Hepatocyte (in vitro differentiated cells): ENCODE data around the gene RGS6. TPM values are rescaled to one million over a fixed set of nuclear protein-coding genes. Genes with fewer than 3 reads are reported as not detected.

ENCODE experiments used
- DNase-seq: peaks from one replicate; pipeline ENCODE4 v3.0.0-alpha.2; 2016; ENCODE audit warnings: low spot score
- H2AFZ ChIP-seq: fragments of 200-600 bp; sonication (generic); 2 replicates; pipeline ENCODE4 v1.6.0; 2016; ENCODE audit warnings: antibody characterized with exemption, mild to moderate bottlenecking
- H3K27ac ChIP-seq: fragments of 200-600 bp; sonication (generic); 2 replicates; pipeline ENCODE4 v1.5.1; 2016; ENCODE audit warnings: mild to moderate bottlenecking
- H3K27me3 ChIP-seq: fragments of 200-600 bp; sonication (generic); 2 replicates; pipeline ENCODE4 v1.6.1; 2016
- H3K36me3 ChIP-seq: fragments of 200-600 bp; sonication (generic); replicated peaks from 2 replicates; pipeline ENCODE4 v1.5.1; 2016; ENCODE audit warnings: low read depth; ENCODE audit not compliant: insufficient read depth
- H3K4me1 ChIP-seq: fragments of 200-600 bp; sonication (generic); 2 replicates; pipeline ENCODE4 v1.5.1; 2016; ENCODE audit warnings: mild to moderate bottlenecking, moderate library complexity; ENCODE audit not compliant: insufficient read depth
- H3K4me2 ChIP-seq: fragments of 200-600 bp; sonication (generic); 2 replicates; pipeline ENCODE4 v1.6.0; 2016
- H3K4me3 ChIP-seq: fragments of 200-600 bp; sonication (generic); 2 replicates; pipeline ENCODE4 v1.5.1; 2016; ENCODE audit warnings: mild to moderate bottlenecking
- H3K79me2 ChIP-seq: fragments of 200-600 bp; sonication (generic); 2 replicates; pipeline ENCODE4 v1.6.0; 2017; ENCODE audit warnings: mild to moderate bottlenecking
- H3K9me2 ChIP-seq: fragments of 200-600 bp; sonication (generic); replicated peaks from 2 replicates; pipeline ENCODE4 v1.6.0; 2017; ENCODE audit warnings: mild to moderate bottlenecking; ENCODE audit not compliant: insufficient read depth
- H3K9me3 ChIP-seq: fragments of 200-600 bp; sonication (generic); 2 replicates; pipeline ENCODE4 v1.5.1; 2016; ENCODE audit warnings: low read depth, mild to moderate bottlenecking
- H4K20me1 ChIP-seq: fragments of 200-600 bp; sonication (generic); 2 replicates; pipeline ENCODE4 v1.6.0; 2016; ENCODE audit warnings: mild to moderate bottlenecking; ENCODE audit not compliant: insufficient read depth, poor library complexity, severe bottlenecking
- CTCF ChIP-seq: fragments of 200-600 bp; sonication (generic); IDR thresholded peaks from 2 replicates; pipeline ENCODE4 v1.5.1; 2016; ENCODE audit warnings: antibody characterized with exemption, mild to moderate bottlenecking; ENCODE audit not compliant: poor library complexity
- EZH2 ChIP-seq: fragments of 200-600 bp; sonication (generic); IDR thresholded peaks from 2 replicates; pipeline ENCODE4 v1.6.1; 2016; ENCODE audit warnings: antibody characterized with exemption, mild to moderate bottlenecking, borderline replicate concordance
- EZH2phosphoT487 ChIP-seq: fragments of 200-600 bp; sonication (generic); IDR thresholded peaks from one replicate; pipeline ENCODE4 v1.6.1; 2018; ENCODE audit warnings: antibody characterized with exemption, mild to moderate bottlenecking, low read depth, moderate library complexity; ENCODE audit not compliant: unreplicated experiment, severe bottlenecking
- WGBS: methylation state at CpG from one replicate; pipeline ENCODE4 v1.1.6; 2016; ENCODE audit warnings: low lambda C conversion rate; ENCODE audit errors: missing lambda C conversion rate; 5-methylcytosine and 5-hydroxymethylcytosine counted together
- polyA plus RNA-seq: library from polyadenylated mRNA; unstranded; fragments of >200 nt; fragmentation: Nextera tagmentation; extraction: Ambion mirVana; gene quantifications from 2 replicates; pipeline ENCODE4 v1.2.1, GENCODE V29; 2016
- total RNA-seq: library from RNA; depleted of rRNA; stranded (reverse); fragments of >200 nt; gene quantifications from 2 replicates; pipeline ENCODE4 v1.2.3, GENCODE V29; 2014

The RGS6 gene
- total and polyA plus RNA-seq, 2 experiments from 2014 or later, result 0.25 to 0.87 TPM

- H2AFZ ChIP-seq, result no peak overlapping the region
- no peak overlapping the region for H3K4me3 ChIP-seq
- H3K4me2 ChIP-seq, result no peak overlapping the region
- H4K20me1 ChIP-seq, result no peaks in the 10 kb centered on the region
- WGBS, result 90% methylated on average over 5 of the region's 5 CpGs
- no peaks in the 10 kb centered on the region for H3K9me3 ChIP-seq
- TF ChIP-seq EZH2 (no peak), CTCF (no peak), EZH2phosphoT487 (no peak)
- H3K79me2 ChIP-seq, result no peaks in the 10 kb centered on the region
- no peak overlapping the region for H3K27ac ChIP-seq
- no peaks in the 10 kb centered on the region for H3K36me3 ChIP-seq
- H3K9me2 ChIP-seq, result no peaks in the 10 kb centered on the region
- H3K4me1 ChIP-seq, result no peaks in the 10 kb centered on the region
- no peak for DNase-seq
- no peaks in the 10 kb centered on the region for H3K27me3 ChIP-seq
Measured at GRCh38 chr14:72499746-72500145, 567.5 kb downstream of the RGS6 start.

GRCh38 chr14:72500234-72500838, 568.1 kb downstream of the RGS6 start:
- H4K20me1 ChIP-seq, result no peaks in the 10 kb centered on the region
- H3K27me3 ChIP-seq, result no peaks in the 10 kb centered on the region
- no peak for TF ChIP-seq EZH2
- TF ChIP-seq EZH2phosphoT487, result no peak
- no peak for TF ChIP-seq CTCF
- no peak overlapping the region for H3K4me3 ChIP-seq
- H3K4me1 ChIP-seq, result no peaks in the 10 kb centered on the region
- 73% methylated on average over 4 of the region's 4 CpGs for WGBS
- no peak overlapping the region for H2AFZ ChIP-seq
- no peak overlapping the region for H3K27ac ChIP-seq
- no peaks in the 10 kb centered on the region for H3K9me3 ChIP-seq
- H3K4me2 ChIP-seq, result no peak overlapping the region
- no peak for DNase-seq
- H3K36me3 ChIP-seq, result no peaks in the 10 kb centered on the region
- H3K9me2 ChIP-seq, result no peaks in the 10 kb centered on the region
- no peaks in the 10 kb centered on the region for H3K79me2 ChIP-seq

- no peak overlapping the region for H2AFZ ChIP-seq
- no peak overlapping the region for H3K4me2 ChIP-seq
- DNase-seq, result no peak
- no peaks in the 10 kb centered on the region for H3K27me3 ChIP-seq
- no peaks in the 10 kb centered on the region for H3K9me3 ChIP-seq
- no peaks in the 10 kb centered on the region for H3K4me1 ChIP-seq
- 96% methylated on average over 5 of the region's 5 CpGs for WGBS
- H3K9me2 ChIP-seq, result no peaks in the 10 kb centered on the region
- no peaks in the 10 kb centered on the region for H4K20me1 ChIP-seq
- no peak overlapping the region for H3K27ac ChIP-seq
- H3K36me3 ChIP-seq, result no peaks in the 10 kb centered on the region
- no peak overlapping the region for H3K4me3 ChIP-seq
- no peaks in the 10 kb centered on the region for H3K79me2 ChIP-seq
- TF ChIP-seq EZH2 (no peak), EZH2phosphoT487 (no peak), CTCF (no peak)
Measured at GRCh38 chr14:72501439-72501838, 569.2 kb downstream of the RGS6 start.

- Histone ChIP-seq H3K9me2 (no peaks in the 10 kb centered on the region), H3K27me3 (no peaks in the 10 kb centered on the region), H3K36me3 (no peaks in the 10 kb centered on the region), H3K79me2 (no peaks in the 10 kb centered on the region), H3K27ac (no peak overlapping the region), H3K4me2 (no peak overlapping the region), H3K4me3 (no peak overlapping the region), H4K20me1 (no peaks in the 10 kb centered on the region), H3K9me3 (no peaks in the 10 kb centered on the region), H3K4me1 (no peaks in the 10 kb centered on the region), H2AFZ (no peak overlapping the region)
- no peak for TF ChIP-seq EZH2
- TF ChIP-seq EZH2phosphoT487, result no peak
- no peak for TF ChIP-seq CTCF
- no peak for DNase-seq
- 84% methylated on average over 1 of the region's 1 CpG for WGBS
Measured at GRCh38 chr14:72503271-72503670, 571.0 kb downstream of the RGS6 start.
